HEK293T (cell line): ENCODE results near the gene ITSN2.

Experiments used
- BHLHE40 ChIP-seq: fragments of 450-650 bp; IDR thresholded peaks from 2 replicates; pipeline ENCODE4 v1.6.1; 2016; ENCODE audit warnings: mild to moderate bottlenecking, moderate library complexity, borderline replicate concordance
- CTBP1 ChIP-seq: fragments of 450-650 bp; IDR thresholded peaks from 2 replicates; pipeline ENCODE4 v1.6.1; 2016; ENCODE audit warnings: borderline replicate concordance
- ELF4 ChIP-seq: fragments of 450-650 bp; IDR thresholded peaks from 2 replicates; pipeline ENCODE4 v1.6.1; 2017; ENCODE audit warnings: antibody characterized with exemption
- FOXK2 ChIP-seq: fragments of 450-650 bp; IDR thresholded peaks from 2 replicates; pipeline ENCODE4 v1.6.1; 2016; ENCODE audit warnings: mild to moderate bottlenecking
- FOXM1 ChIP-seq: fragments of 450-650 bp; IDR thresholded peaks from 2 replicates; pipeline ENCODE4 v1.6.1; 2017; ENCODE audit warnings: mild to moderate bottlenecking, borderline replicate concordance
- LEF1 ChIP-seq: fragments of 450-650 bp; IDR thresholded peaks from 2 replicates; pipeline ENCODE4 v1.6.1; 2017; ENCODE audit warnings: mild to moderate bottlenecking, borderline replicate concordance
- PKNOX1 ChIP-seq: fragments of 450-650 bp; IDR thresholded peaks from 2 replicates; pipeline ENCODE4 v1.6.1; 2016
- SP1 ChIP-seq: fragments of 450-650 bp; IDR thresholded peaks from 2 replicates; pipeline ENCODE4 v1.6.1; 2017
- TARDBP ChIP-seq: fragments of 450-650 bp; IDR thresholded peaks from 2 replicates; pipeline ENCODE4 v1.6.1; 2016

- TF ChIP-seq TARDBP (no peak), BHLHE40 (no peak), FOXM1 (no peak), CTBP1 (no peak), SP1 (no peak), FOXK2 (no peak), PKNOX1 (no peak), ELF4 (no peak), LEF1 (no peak)
Observed at GRCh38 chr2:24191156-24191555, 169.2 kb downstream of the ITSN2 start.
